Germinal center (tissue), 1 donor: ENCODE results near the gene P2RY8.
"Not testable (repeated sequence)": the region's sequence is repeated elsewhere in the genome, so short reads cannot be mapped to it uniquely, and the experiment has no call there.

Source experiments
- DNase-seq: peaks from one replicate; pipeline ENCODE4 v3.0.0; 2012; ENCODE audit warnings: mixed read lengths, low spot score

The P2RY8 gene

GRCh38 chrX:1444561-1445500, 92.2 kb downstream of the P2RY8 start:
- no peak for DNase-seq

GRCh38 chrX:1443496-1444075, 93.4 kb downstream of the P2RY8 start:
- DNase-seq = no peak

GRCh38 chrX:1442724-1443367, 94.1 kb downstream of the P2RY8 start:
- no peak for DNase-seq

GRCh38 chrX:1442016-1442665, 94.8 kb downstream of the P2RY8 start:
- no peak for DNase-seq

- DNase-seq = no peak
Observed at GRCh38 chrX:1440506-1440905, 96.5 kb downstream of the P2RY8 start.

- DNase-seq = no peak
Observed at GRCh38 chrX:1435241-1435895, 101.6 kb downstream of the P2RY8 start.

- DNase-seq = no peak
Observed at GRCh38 chrX:1434871-1435240, 102.1 kb downstream of the P2RY8 start.

GRCh38 chrX:1433646-1434357, 103.2 kb downstream of the P2RY8 start:
- DNase-seq = no peak

GRCh38 chrX:1430451-1430850, 106.5 kb downstream of the P2RY8 start:
- no peak for DNase-seq

- DNase-seq = no peak
Observed at GRCh38 chrX:1427756-1428155, 109.2 kb downstream of the P2RY8 start.

GRCh38 chrX:1426321-1426720, 110.7 kb downstream of the P2RY8 start:
- DNase-seq = not testable (repeated sequence)

GRCh38 chrX:1425381-1425780, 111.6 kb downstream of the P2RY8 start:
- no peak for DNase-seq

- no peak for DNase-seq
Observed at GRCh38 chrX:1424147-1424851, 112.7 kb downstream of the P2RY8 start.

- no peak for DNase-seq
Observed at GRCh38 chrX:1423215-1423614, 113.8 kb downstream of the P2RY8 start.

GRCh38 chrX:1422135-1422465, 114.9 kb downstream of the P2RY8 start:
- DNase-seq = no peak

- DNase-seq = no peak
Observed at GRCh38 chrX:1421433-1422134, 115.4 kb downstream of the P2RY8 start.

- DNase-seq = no peak
Observed at GRCh38 chrX:1420371-1420770, 116.6 kb downstream of the P2RY8 start.

GRCh38 chrX:1419545-1420355, 117.2 kb downstream of the P2RY8 start:
- no peak for DNase-seq

- no peak for DNase-seq
Observed at GRCh38 chrX:1418901-1419544, 118.0 kb downstream of the P2RY8 start.
